ENCODE data around the gene MYH10. TPM values are rescaled to one million over a fixed set of nuclear protein-coding genes. Genes with fewer than 3 reads are reported as not detected.
"Not testable (repeated sequence)": the region's sequence is repeated elsewhere in the genome, so short reads cannot be mapped to it uniquely, and the experiment has no call there.

Gene MYH10
- polyA plus RNA-seq, 1 donor = 73.6 TPM

GRCh38 chr17:8558144-8558543 is 72.4 kb downstream of the MYH10 start:
- Histone ChIP-seq H3K36me3 (ENCODE audit: control insufficient read depth, insufficient read depth, low read length) (peaks cover 21% of the 10 kb centered on the region), H3K4me3 (ENCODE audit: low read length) (no peak overlapping the region), H3K27me3 (ENCODE audit: control insufficient read depth, insufficient read depth, low read length) (no peaks in the 10 kb centered on the region), H3K4me1 (ENCODE audit: control insufficient read depth, insufficient read depth, low read length) (no peaks in the 10 kb centered on the region), H3K27ac (ENCODE audit: low read length) (no peak overlapping the region), H3K9me3 (ENCODE audit: control insufficient read depth, low read depth, low read length) (no peaks in the 10 kb centered on the region)
- WGBS (ENCODE audit: insufficient coverage, low lambda C conversion rate) = no CpG with 5 or more reads among the region's 1 CpG
- no peak for DNase-seq

GRCh38 chr17:8557176-8557806 is 73.2 kb downstream of the MYH10 start:
- DNase-seq = no peak
- no peaks in the 10 kb centered on the region for H3K27me3 ChIP-seq (ENCODE audit: control insufficient read depth, insufficient read depth, low read length)
- H3K4me3 ChIP-seq (ENCODE audit: low read length) = no peak overlapping the region
- peaks cover 28% of the 10 kb centered on the region for H3K36me3 ChIP-seq (ENCODE audit: control insufficient read depth, insufficient read depth, low read length)
- H3K27ac ChIP-seq (ENCODE audit: low read length) = no peak overlapping the region
- no peaks in the 10 kb centered on the region for H3K4me1 ChIP-seq (ENCODE audit: control insufficient read depth, insufficient read depth, low read length)
- no CpG with 5 or more reads among the region's 5 CpGs for WGBS (ENCODE audit: insufficient coverage, low lambda C conversion rate)
- no peaks in the 10 kb centered on the region for H3K9me3 ChIP-seq (ENCODE audit: control insufficient read depth, low read depth, low read length)

GRCh38 chr17:8556074-8556473 is 74.5 kb downstream of the MYH10 start:
- 90% methylated on average over 2 of the region's 9 CpGs for WGBS (ENCODE audit: insufficient coverage, low lambda C conversion rate)

GRCh38 chr17:8555062-8555461 is 75.5 kb downstream of the MYH10 start:
- Histone ChIP-seq H3K9me3 (ENCODE audit: control insufficient read depth, low read depth, low read length) (no peaks in the 10 kb centered on the region), H3K4me3 (ENCODE audit: low read length) (no peak overlapping the region), H3K4me1 (ENCODE audit: control insufficient read depth, insufficient read depth, low read length) (no peaks in the 10 kb centered on the region), H3K36me3 (ENCODE audit: control insufficient read depth, insufficient read depth, low read length) (peaks cover 18% of the 10 kb centered on the region), H3K27ac (ENCODE audit: low read length) (no peak overlapping the region), H3K27me3 (ENCODE audit: control insufficient read depth, insufficient read depth, low read length) (no peaks in the 10 kb centered on the region)
- no CpG with 5 or more reads among the region's 1 CpG for WGBS (ENCODE audit: insufficient coverage, low lambda C conversion rate)
- DNase-seq = no peak

More at GRCh38 chr17:8556074-8556473, 74.5 kb downstream of the MYH10 start:
- no peak overlapping the region for H3K4me3 ChIP-seq (ENCODE audit: low read length)
- H3K27ac ChIP-seq (ENCODE audit: low read length) = no peak overlapping the region
- H3K9me3 ChIP-seq (ENCODE audit: control insufficient read depth, low read depth, low read length) = no peaks in the 10 kb centered on the region
- H3K27me3 ChIP-seq (ENCODE audit: control insufficient read depth, insufficient read depth, low read length) = no peaks in the 10 kb centered on the region
- H3K36me3 ChIP-seq (ENCODE audit: control insufficient read depth, insufficient read depth, low read length) = peaks cover 26% of the 10 kb centered on the region
- no peaks in the 10 kb centered on the region for H3K4me1 ChIP-seq (ENCODE audit: control insufficient read depth, insufficient read depth, low read length)
- peak in 1 of 2 donors; percentile 31 for DNase-seq

- no peak for DNase-seq
- no peaks in the 10 kb centered on the region for H3K27me3 ChIP-seq (ENCODE audit: control insufficient read depth, insufficient read depth, low read length)
- H3K4me1 ChIP-seq (ENCODE audit: control insufficient read depth, insufficient read depth, low read length) = no peaks in the 10 kb centered on the region
- WGBS (ENCODE audit: insufficient coverage, low lambda C conversion rate) = no CpG with 5 or more reads among the region's 9 CpGs
- no peak overlapping the region for H3K4me3 ChIP-seq (ENCODE audit: low read length)
- no peak overlapping the region for H3K27ac ChIP-seq (ENCODE audit: low read length)
- H3K36me3 ChIP-seq (ENCODE audit: control insufficient read depth, insufficient read depth, low read length) = peaks cover 31% of the 10 kb centered on the region
- H3K9me3 ChIP-seq (ENCODE audit: control insufficient read depth, low read depth, low read length) = no peaks in the 10 kb centered on the region
Measured at GRCh38 chr17:8552577-8553320, 77.8 kb downstream of the MYH10 start.

GRCh38 chr17:8542599-8543502 is 87.7 kb downstream of the MYH10 start:
- peak overlapping the region; percentile 52 for H3K27ac ChIP-seq (ENCODE audit: low read length)
- peak; percentile 91 to 95 for DNase-seq
- no peak overlapping the region for H3K4me3 ChIP-seq (ENCODE audit: low read length)
- peaks cover 67% of the 10 kb centered on the region for H3K36me3 ChIP-seq (ENCODE audit: control insufficient read depth, insufficient read depth, low read length)
- peaks cover 10% of the 10 kb centered on the region for H3K4me1 ChIP-seq (ENCODE audit: control insufficient read depth, insufficient read depth, low read length)
- no peaks in the 10 kb centered on the region for H3K9me3 ChIP-seq (ENCODE audit: control insufficient read depth, low read depth, low read length)
- H3K27me3 ChIP-seq (ENCODE audit: control insufficient read depth, insufficient read depth, low read length) = no peaks in the 10 kb centered on the region
- no CpG with 5 or more reads among the region's 8 CpGs for WGBS (ENCODE audit: insufficient coverage, low lambda C conversion rate)

GRCh38 chr17:8539976-8540375 is 90.5 kb downstream of the MYH10 start:
- not testable (repeated sequence) for DNase-seq; H3K27ac ChIP-seq (ENCODE audit: low read length); H3K4me3 ChIP-seq (ENCODE audit: low read length); H3K9me3 ChIP-seq (ENCODE audit: control insufficient read depth, low read depth, low read length); H3K27me3 ChIP-seq (ENCODE audit: control insufficient read depth, insufficient read depth, low read length)
- WGBS (ENCODE audit: insufficient coverage, low lambda C conversion rate) = no CpG with 5 or more reads among the region's 7 CpGs
- H3K36me3 ChIP-seq (ENCODE audit: control insufficient read depth, insufficient read depth, low read length) = peaks cover 56% of the 10 kb centered on the region
- H3K4me1 ChIP-seq (ENCODE audit: control insufficient read depth, insufficient read depth, low read length) = peaks cover 10% of the 10 kb centered on the region

- Histone ChIP-seq H3K4me3 (ENCODE audit: low read length) (no peak overlapping the region), H3K27me3 (ENCODE audit: control insufficient read depth, insufficient read depth, low read length) (no peaks in the 10 kb centered on the region), H3K27ac (ENCODE audit: low read length) (no peak overlapping the region), H3K9me3 (ENCODE audit: control insufficient read depth, low read depth, low read length) (no peaks in the 10 kb centered on the region), H3K36me3 (ENCODE audit: control insufficient read depth, insufficient read depth, low read length) (peaks cover 68% of the 10 kb centered on the region), H3K4me1 (ENCODE audit: control insufficient read depth, insufficient read depth, low read length) (peaks cover 15% of the 10 kb centered on the region)
- no peak for DNase-seq
- no CpG with 5 or more reads among the region's 3 CpGs for WGBS (ENCODE audit: insufficient coverage, low lambda C conversion rate)
Measured at GRCh38 chr17:8537734-8538133, 92.8 kb downstream of the MYH10 start.

GRCh38 chr17:8534498-8535188 is 95.9 kb downstream of the MYH10 start:
- peaks cover 21% of the 10 kb centered on the region for H3K4me1 ChIP-seq (ENCODE audit: control insufficient read depth, insufficient read depth, low read length)
- no peaks in the 10 kb centered on the region for H3K9me3 ChIP-seq (ENCODE audit: control insufficient read depth, low read depth, low read length)
- H3K4me3 ChIP-seq (ENCODE audit: low read length) = no peak overlapping the region
- no peak for DNase-seq
- no peaks in the 10 kb centered on the region for H3K27me3 ChIP-seq (ENCODE audit: control insufficient read depth, insufficient read depth, low read length)
- peaks cover 48% of the 10 kb centered on the region for H3K36me3 ChIP-seq (ENCODE audit: control insufficient read depth, insufficient read depth, low read length)
- H3K27ac ChIP-seq (ENCODE audit: low read length) = no peak overlapping the region
- WGBS (ENCODE audit: insufficient coverage, low lambda C conversion rate) = no CpG with 5 or more reads among the region's 9 CpGs

- WGBS (ENCODE audit: insufficient coverage, low lambda C conversion rate) = 0% methylated on average over 1 of the region's 3 CpGs
- peak; percentile 79 to 91 for DNase-seq
Measured at GRCh38 chr17:8532021-8532420, 98.5 kb downstream of the MYH10 start.

More at GRCh38 chr17:8532021-8532420, 98.5 kb downstream of the MYH10 start:
- Histone ChIP-seq H3K27ac (ENCODE audit: low read length) (peak overlapping the region; percentile 65), H3K27me3 (ENCODE audit: control insufficient read depth, insufficient read depth, low read length) (no peaks in the 10 kb centered on the region), H3K4me1 (ENCODE audit: control insufficient read depth, insufficient read depth, low read length) (peaks cover 21% of the 10 kb centered on the region), H3K4me3 (ENCODE audit: low read length) (no peak overlapping the region), H3K36me3 (ENCODE audit: control insufficient read depth, insufficient read depth, low read length) (peaks cover 55% of the 10 kb centered on the region), H3K9me3 (ENCODE audit: control insufficient read depth, low read depth, low read length) (no peaks in the 10 kb centered on the region)

Data from large intestine (tissue), 3 donors.